Measurements from ENCODE around the gene HSD11B1.

HSD11B1 gene

GRCh38 chr1:209728466-209728865 lies 23.8 kb downstream of the HSD11B1 start:
- DNase-seq = no peak

- no peak for DNase-seq
These were observed 24.8 kb downstream of the HSD11B1 start for GRCh38 chr1:209729436-209729835.

- DNase-seq = no peak
These were observed 28.1 kb downstream of the HSD11B1 start for GRCh38 chr1:209732725-209733124.

GRCh38 chr1:209733409-209734192 lies 29.0 kb downstream of the HSD11B1 start:
- DNase-seq = no peak

- DNase-seq = no peak
These were observed 32.0 kb downstream of the HSD11B1 start for GRCh38 chr1:209736490-209737117.

- no peak for DNase-seq
These were observed 32.5 kb downstream of the HSD11B1 start for GRCh38 chr1:209737118-209737505.

- no peak for DNase-seq
These were observed 33.6 kb downstream of the HSD11B1 start for GRCh38 chr1:209738270-209738669.

- DNase-seq = no peak
These were observed 36.5 kb downstream of the HSD11B1 start for GRCh38 chr1:209741193-209741592.

- no peak for DNase-seq
These were observed 37.2 kb downstream of the HSD11B1 start for GRCh38 chr1:209741889-209742288.

GRCh38 chr1:209742409-209743144 lies 37.9 kb downstream of the HSD11B1 start:
- no peak for DNase-seq

- DNase-seq = no peak
These were observed 38.5 kb downstream of the HSD11B1 start for GRCh38 chr1:209743145-209743482.

GRCh38 chr1:209746451-209747165 lies 42.0 kb downstream of the HSD11B1 start:
- no peak for DNase-seq

- peak; percentile 72 for DNase-seq
These were observed 43.1 kb downstream of the HSD11B1 start for GRCh38 chr1:209747580-209748262.

GRCh38 chr1:209748620-209749019 lies 44.0 kb downstream of the HSD11B1 start:
- no peak for DNase-seq

- no peak for DNase-seq
These were observed 44.6 kb downstream of the HSD11B1 start for GRCh38 chr1:209749205-209749604.

- no peak for DNase-seq
These were observed 45.2 kb downstream of the HSD11B1 start for GRCh38 chr1:209749670-209750323.

- no peak for DNase-seq
These were observed 47.1 kb downstream of the HSD11B1 start for GRCh38 chr1:209751627-209752231.

GRCh38 chr1:209752890-209753289 lies 48.2 kb downstream of the HSD11B1 start:
- DNase-seq = no peak

GRCh38 chr1:209755256-209755655 lies 50.6 kb downstream of the HSD11B1 start:
- no peak for DNase-seq

- DNase-seq = peak; percentile 63
These were observed 51.4 kb downstream of the HSD11B1 start, which contains the start of gene TRAF3IP3 for GRCh38 chr1:209755926-209756614. TRAF3IP3 (plus strand) TSS chr1:209756053; CDS start chr1:209760040, 3,987 bp downstream.
